ENCODE data around the gene FST. TPM values are rescaled to one million over a fixed set of nuclear protein-coding genes. Genes with fewer than 3 reads are reported as not detected.

Gene FST
- total RNA-seq, 4 donors from 2014 or later, result 2.0 to 16.4 (median 4.3) TPM

DNA sequence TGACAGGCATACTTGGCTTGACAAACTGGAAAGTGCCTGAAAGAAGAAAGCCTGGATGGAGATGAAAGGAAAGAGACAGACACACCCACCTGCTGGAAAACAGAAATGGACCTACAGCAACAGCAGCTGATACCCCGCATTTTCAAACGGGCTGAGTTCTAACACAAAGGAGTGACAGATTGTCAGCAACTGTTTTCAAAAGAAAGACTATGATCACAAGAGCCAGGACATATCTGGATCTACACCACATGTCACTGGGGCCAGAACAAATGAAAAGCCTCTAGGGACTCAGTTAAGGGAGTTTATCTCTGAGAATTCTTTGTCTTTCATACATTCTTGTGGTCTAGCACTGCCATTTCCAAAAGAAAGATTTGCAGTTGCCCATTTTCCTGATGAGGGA, 24.1 kb upstream of the FST start:
- no peak overlapping the region for H3K27ac ChIP-seq (replicated peaks in 1 of 4)
- H3K4me3 ChIP-seq, result no peak overlapping the region
- TF ChIP-seq POLR2AphosphoS5 (IDR thresholded peaks at IDR 0.05) (no peak), EP300 (IDR thresholded peaks at IDR 0.05) (no peak), POLR2A (IDR thresholded peaks at IDR 0.05; ENCODE audit: low read depth) (no peak)
- TF ChIP-seq, protein P1, sequence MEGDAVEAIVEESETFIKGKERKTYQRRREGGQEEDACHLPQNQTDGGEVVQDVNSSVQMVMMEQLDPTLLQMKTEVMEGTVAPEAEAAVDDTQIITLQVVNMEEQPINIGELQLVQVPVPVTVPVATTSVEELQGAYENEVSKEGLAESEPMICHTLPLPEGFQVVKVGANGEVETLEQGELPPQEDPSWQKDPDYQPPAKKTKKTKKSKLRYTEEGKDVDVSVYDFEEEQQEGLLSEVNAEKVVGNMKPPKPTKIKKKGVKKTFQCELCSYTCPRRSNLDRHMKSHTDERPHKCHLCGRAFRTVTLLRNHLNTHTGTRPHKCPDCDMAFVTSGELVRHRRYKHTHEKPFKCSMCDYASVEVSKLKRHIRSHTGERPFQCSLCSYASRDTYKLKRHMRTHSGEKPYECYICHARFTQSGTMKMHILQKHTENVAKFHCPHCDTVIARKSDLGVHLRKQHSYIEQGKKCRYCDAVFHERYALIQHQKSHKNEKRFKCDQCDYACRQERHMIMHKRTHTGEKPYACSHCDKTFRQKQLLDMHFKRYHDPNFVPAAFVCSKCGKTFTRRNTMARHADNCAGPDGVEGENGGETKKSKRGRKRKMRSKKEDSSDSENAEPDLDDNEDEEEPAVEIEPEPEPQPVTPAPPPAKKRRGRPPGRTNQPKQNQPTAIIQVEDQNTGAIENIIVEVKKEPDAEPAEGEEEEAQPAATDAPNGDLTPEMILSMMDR (IDR thresholded peaks at IDR 0.05), result no peak
- WGBS, result 81% methylated on average over 2 of the region's 2 CpGs
- no peaks in the 10 kb centered on the region for H3K27me3 ChIP-seq
- H3K36me3 ChIP-seq, result no peaks in the 10 kb centered on the region
- no peaks in the 10 kb centered on the region for H3K4me1 ChIP-seq
- intact Hi-C loops (cut with DNase I), result no loop called here
- H3K9me3 ChIP-seq, result no peaks in the 10 kb centered on the region
- no peak for DNase-seq (ENCODE audit: extremely low spot score)

DNA sequence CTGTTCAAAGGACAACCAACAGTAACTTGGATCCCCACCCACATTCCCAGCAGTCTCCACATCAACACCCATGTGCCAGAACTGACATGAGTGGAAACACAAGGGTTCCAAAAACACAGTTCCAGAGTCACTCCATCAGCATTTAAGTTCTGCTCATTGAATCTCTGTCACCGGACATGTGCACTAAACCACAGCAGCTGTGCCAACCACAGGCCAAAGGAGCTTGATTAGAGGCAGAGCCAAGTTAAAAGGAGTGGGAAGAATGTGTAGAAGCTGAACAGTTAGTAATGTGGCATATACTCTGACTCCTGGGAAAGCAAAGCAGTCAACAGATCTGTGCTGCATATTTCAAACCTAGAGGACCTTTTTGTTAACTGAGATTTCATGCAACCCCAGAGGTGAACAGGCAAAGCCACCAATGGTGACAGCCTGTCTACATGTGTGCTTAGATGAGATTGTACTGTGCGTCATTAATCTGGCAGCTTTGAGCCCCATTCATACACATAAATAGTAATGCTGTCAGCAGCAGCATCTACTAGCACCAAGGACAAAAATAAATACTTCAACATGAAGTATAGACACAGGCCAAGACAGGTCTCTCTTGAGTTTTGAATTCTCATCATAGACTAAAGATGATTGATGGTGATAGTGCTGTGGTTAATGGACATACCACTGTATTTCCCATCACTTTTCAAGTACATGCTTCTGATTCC, 16.4 kb upstream of the FST start:
- Histone ChIP-seq H3K4me1 (no peaks in the 10 kb centered on the region), H3K4me3 (no peak overlapping the region), H3K27ac (replicated peaks in 1 of 4) (no peak overlapping the region), H3K36me3 (no peaks in the 10 kb centered on the region), H3K27me3 (peaks cover 0 to 2% (median 0%) of the 10 kb centered on the region in 4 donors), H3K9me3 (no peaks in the 10 kb centered on the region)
- TF ChIP-seq POLR2A (IDR thresholded peaks at IDR 0.05; ENCODE audit: low read depth), result no peak
- TF ChIP-seq POLR2AphosphoS5 (IDR thresholded peaks at IDR 0.05), result no peak
- TF ChIP-seq, protein P1 (IDR thresholded peaks at IDR 0.05), result no peak
- TF ChIP-seq EP300 (IDR thresholded peaks at IDR 0.05), result no peak
- 81% methylated on average over 2 of the region's 2 CpGs for WGBS
- intact Hi-C loops (cut with DNase I), result no loop called here
- DNase-seq (ENCODE audit: extremely low spot score), result no peak

DNA sequence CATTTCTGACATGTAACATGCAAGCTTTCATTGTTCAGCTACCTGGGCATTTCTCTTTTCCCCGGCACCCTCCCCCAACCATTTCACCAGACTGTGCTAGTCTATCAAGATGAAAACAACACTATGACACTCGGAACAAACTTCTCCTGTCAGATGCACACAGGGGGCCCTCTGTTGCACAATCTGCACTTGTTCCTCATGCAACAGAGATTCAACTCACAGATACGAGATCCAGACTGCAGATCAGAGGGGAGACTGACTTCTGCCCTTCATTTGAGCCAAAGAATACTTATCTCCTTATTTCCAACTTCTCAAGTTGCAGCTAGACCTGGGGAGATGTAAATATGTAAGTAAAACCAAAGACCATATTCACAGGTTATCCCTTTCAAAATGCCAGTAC, 15.7 kb upstream of the FST start:
- H3K4me3 ChIP-seq, result no peak overlapping the region
- no peak overlapping the region for H3K27ac ChIP-seq (replicated peaks in 1 of 4)
- DNase-seq (ENCODE audit: extremely low spot score), result no peak
- H3K27me3 ChIP-seq, result peaks cover 0 to 2% (median 0%) of the 10 kb centered on the region in 4 donors
- H3K9me3 ChIP-seq, result no peaks in the 10 kb centered on the region
- H3K4me1 ChIP-seq, result no peaks in the 10 kb centered on the region
- no peaks in the 10 kb centered on the region for H3K36me3 ChIP-seq
- no peak for TF ChIP-seq EP300 (IDR thresholded peaks at IDR 0.05)
- TF ChIP-seq, protein P1 (IDR thresholded peaks at IDR 0.05), result no peak
- TF ChIP-seq POLR2A (IDR thresholded peaks at IDR 0.05; ENCODE audit: low read depth), result no peak
- TF ChIP-seq POLR2AphosphoS5 (IDR thresholded peaks at IDR 0.05), result no peak
- WGBS, result 66% methylated on average over 3 of the region's 3 CpGs
- intact Hi-C loops (cut with DNase I), result no loop called here

DNA sequence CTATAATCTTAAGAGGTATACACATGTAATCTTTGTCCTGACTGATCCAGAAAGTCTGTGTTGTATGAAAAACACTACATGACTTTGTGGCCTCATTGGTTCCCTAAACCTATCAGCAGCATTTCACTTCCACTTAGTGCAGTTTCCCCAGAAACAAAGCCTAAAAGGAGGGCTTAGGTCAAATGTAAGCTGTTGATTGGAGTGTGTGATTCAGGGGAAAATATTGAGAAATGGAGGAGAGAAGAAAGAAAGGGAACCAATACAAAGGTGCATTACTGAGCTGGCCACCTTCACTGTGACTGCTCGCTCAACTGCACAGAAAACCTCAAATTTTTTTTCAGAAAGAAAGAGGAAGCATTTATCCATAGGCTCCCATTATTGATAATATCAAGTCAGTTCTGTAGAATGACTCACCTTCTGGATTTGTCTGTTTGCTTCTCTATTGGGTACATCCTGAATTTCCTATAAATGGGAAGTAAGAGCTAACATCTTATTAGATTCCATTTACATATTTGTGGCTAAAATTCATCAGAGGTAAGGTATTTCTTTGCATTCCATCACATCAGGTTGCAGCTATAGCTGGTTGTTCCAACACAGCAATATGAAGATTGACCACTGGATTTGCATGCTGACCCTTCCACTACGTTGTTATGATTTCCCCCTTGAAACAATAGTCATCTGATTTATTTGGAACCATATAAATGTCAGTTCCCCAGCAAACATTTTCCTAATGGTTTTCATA, 10.3 kb upstream of the FST start:
- no peak for DNase-seq (ENCODE audit: extremely low spot score)
- peaks cover 0 to 2% (median 0%) of the 10 kb centered on the region in 4 donors for H3K27me3 ChIP-seq
- H3K4me3 ChIP-seq, result no peak overlapping the region
- no peak overlapping the region for H3K27ac ChIP-seq (replicated peaks in 1 of 4)
- H3K9me3 ChIP-seq, result no peaks in the 10 kb centered on the region
- no peak for TF ChIP-seq EP300 (IDR thresholded peaks at IDR 0.05)
- no peak for TF ChIP-seq POLR2A (IDR thresholded peaks at IDR 0.05; ENCODE audit: low read depth)
- no peak for TF ChIP-seq POLR2AphosphoS5 (IDR thresholded peaks at IDR 0.05)
- TF ChIP-seq, protein P1 (IDR thresholded peaks at IDR 0.05), result no peak
- 68% methylated on average over 2 of the region's 2 CpGs for WGBS
- intact Hi-C loops (cut with DNase I), result no loop called here
- H3K4me1 ChIP-seq, result no peaks in the 10 kb centered on the region
- no peaks in the 10 kb centered on the region for H3K36me3 ChIP-seq

All from esophagus muscularis mucosa (tissue), 4 donors.